LoVo (cell line): ENCODE measurements around the gene TEX38.
"Not testable (repeated sequence)": the region's sequence is repeated elsewhere in the genome, so short reads cannot be mapped to it uniquely, and the experiment has no call there.

ENCODE experiments used
- DNase-seq: peaks from one replicate; pipeline ENCODE4 v3.0.0-alpha.2; 2016; ENCODE audit warnings: low spot score

The TEX38 gene

DNA sequence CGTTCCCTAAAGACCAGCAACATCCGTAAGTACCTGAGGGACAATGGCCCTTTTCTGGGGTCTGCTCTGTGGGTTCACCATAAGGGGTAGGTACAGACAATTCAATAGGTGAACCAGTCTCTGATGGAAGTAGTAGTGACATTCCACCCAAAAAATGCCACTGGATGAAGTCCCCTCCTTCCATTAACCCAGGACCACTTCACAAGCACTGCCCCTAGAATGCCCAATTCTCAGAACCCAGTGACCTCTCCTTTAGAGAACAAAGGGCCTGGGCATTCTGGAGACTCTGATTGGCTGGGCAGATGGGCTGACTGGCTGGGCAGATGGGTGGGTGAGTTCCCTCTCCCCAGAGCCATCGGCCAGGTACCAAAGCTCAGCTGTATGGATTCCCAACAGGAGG is at the start of gene TEX38:
Gene TEX38, plus strand, starts transcription at position 301 of the 400 bp plus-strand sequence. Its CDS starts 81 bp downstream, at position 382.
- DNase-seq = no peak

DNA sequence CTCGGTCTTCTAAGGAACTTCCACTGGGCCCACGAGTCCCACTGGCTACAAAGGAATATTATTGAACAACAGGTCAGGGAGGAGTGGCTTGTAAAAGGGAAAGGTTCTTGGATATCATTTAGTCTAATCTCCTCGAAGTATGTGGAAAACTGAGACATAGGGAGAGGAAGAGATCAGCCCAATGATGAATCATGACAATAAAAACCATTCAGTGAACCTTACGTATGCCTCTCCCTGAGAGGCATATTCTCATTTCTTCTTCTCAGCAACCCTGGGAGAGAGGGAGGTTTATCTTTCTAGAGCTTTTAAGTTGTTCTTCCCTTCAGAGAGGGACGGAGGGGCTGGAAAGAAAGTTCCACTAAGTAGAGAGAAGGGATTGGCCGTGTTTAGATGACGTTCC is 49.7 kb upstream of the TEX38 start:
- peak; percentile 49 for DNase-seq

GRCh38 chr1:46622344-46622743 is 49.3 kb upstream of the TEX38 start:
- peak; percentile 35 for DNase-seq

DNA sequence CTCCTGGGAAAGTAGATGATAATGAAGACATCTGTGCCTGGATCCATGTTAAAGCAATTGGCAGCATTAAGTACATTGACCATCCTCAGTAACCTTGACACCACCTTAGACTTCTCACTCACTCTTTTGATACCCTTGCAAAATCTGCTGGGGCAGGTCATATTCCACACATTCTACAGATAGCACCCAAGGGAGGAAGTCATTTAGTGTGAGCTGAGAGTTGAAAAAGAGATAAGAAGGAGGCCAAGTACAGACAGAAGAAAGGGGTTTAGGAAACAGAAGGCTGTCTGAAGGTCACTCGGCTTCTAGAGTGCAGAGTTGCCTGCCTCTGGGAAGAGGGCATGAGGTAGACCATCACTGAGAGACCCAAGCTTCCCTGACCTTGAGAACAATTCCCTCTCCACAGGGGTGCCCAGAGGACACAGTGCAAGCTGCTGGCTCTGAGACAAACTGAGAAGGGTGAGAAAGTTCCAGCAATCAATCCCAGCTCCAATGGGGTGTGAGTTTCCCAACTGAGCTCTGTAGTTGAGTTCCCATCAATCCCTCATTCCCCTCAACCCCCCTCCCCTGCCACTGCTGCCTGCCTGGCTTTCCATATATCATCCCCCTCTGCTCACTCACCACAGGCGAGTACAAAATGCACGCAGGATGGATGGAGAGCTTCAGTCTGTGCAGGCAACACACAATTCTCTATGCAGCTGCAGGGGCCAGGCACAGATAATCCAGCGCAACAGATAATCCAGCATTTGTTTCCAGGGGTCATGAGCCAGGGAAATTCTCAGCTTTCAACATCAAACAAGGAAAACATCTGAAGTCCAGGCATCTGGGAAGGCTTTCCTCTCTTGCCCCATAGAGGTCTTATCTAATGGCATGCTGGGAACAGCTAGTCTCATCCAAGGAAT is 47.7 kb upstream of the TEX38 start:
- no peak for DNase-seq

GRCh38 chr1:46630719-46631118 is 40.9 kb upstream of the TEX38 start:
- no peak for DNase-seq

DNA sequence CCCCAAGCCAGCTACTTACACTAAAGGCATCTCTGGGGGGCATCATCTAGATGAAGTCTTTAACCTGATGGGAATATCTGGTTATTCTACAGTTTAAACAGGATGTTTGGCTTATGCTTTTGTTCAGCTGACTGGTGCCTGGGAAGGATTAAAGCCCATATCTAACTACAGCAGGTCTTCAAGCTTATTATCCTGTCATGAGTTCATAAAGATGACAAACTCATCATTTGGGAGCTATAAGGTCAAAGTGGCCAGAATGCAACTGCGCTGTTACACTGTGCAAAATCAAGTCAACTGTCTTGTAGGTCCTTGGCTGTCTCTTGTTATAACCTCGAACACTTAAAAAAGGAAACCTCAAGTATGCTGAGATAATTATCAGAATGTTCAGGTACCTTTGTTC is 36.4 kb upstream of the TEX38 start:
- DNase-seq = no peak

- DNase-seq = no peak
Measured at GRCh38 chr1:46637444-46638083, 34.1 kb upstream of the TEX38 start.

- peak; percentile 53 for DNase-seq
Measured at GRCh38 chr1:46638921-46639320, 32.7 kb upstream of the TEX38 start.

DNA sequence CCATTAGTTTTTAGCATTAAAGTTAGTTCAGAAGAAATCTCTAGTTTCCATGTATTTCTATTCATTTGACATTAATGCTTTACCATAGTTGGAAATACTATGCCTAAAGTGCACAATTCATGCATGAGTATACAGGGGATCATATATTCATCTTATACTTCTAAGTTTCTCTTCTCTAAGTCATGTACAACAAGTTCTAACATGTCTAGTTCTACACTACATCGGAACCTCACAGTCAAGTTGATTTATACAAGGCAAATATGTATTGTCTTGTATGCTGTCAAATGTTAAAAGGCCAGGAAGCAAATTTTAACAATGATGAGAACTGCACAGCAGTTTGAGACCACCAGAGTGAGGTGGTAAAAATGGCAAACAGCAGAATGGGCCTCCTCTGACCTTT is 32.1 kb upstream of the TEX38 start:
- DNase-seq = no peak

GRCh38 chr1:46642115-46642680 is 29.5 kb upstream of the TEX38 start:
- no peak for DNase-seq

DNA sequence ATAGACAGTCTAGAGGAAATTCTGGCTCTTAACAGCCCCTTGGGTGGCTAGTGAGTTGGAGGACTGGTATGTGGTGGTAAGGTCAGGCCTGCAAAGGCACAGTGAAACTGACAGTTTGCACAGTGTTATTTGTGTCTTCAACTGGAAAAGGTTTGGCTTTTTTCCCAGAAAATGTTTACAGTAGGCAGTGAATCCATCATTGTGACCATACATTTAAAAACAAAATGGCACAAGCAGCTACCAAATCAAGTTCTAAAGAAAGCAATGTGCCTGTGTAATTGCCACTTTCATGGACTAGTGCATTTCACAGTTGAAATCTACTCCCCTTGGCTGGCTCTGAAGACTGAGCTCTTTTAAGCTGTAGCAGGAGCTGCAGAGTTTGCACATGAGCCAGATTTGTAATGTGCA is 28.3 kb upstream of the TEX38 start:
- peak; percentile 49 for DNase-seq

GRCh38 chr1:46645815-46646214 is 25.8 kb upstream of the TEX38 start:
- no peak for DNase-seq

- no peak for DNase-seq
Measured at GRCh38 chr1:46646331-46646730, 25.3 kb upstream of the TEX38 start.

- DNase-seq = no peak
Measured at GRCh38 chr1:46646844-46647243, 24.8 kb upstream of the TEX38 start.

DNA sequence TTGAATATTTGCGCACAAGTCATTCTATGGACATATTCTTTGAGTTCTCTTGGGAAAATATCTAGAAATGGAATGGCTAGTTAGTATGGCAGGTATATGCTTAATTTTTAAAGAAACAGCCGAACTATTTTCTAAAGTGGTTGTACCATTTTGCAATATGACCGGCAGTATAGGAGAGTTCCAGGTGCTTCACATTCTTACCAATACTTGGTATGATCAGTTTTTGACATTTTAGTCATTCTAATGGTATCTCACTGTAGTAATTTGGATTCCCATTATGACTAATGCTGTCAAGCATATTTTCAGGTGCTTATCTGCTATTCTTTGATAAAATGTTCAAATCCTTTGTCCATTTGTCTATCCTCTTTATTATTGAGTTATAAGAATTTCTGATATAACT is 24.0 kb upstream of the TEX38 start:
- no peak for DNase-seq

- DNase-seq = no peak
Measured at GRCh38 chr1:46649764-46650163, 21.9 kb upstream of the TEX38 start.

- DNase-seq = no peak
Measured at GRCh38 chr1:46650491-46650890, 21.2 kb upstream of the TEX38 start.

GRCh38 chr1:46651152-46651551 is 20.5 kb upstream of the TEX38 start:
- DNase-seq = not testable (repeated sequence)

- DNase-seq = no peak
Measured at GRCh38 chr1:46652321-46653100, 19.1 kb upstream of the TEX38 start.

GRCh38 chr1:46653405-46653958 is 18.2 kb upstream of the TEX38 start:
- peak; percentile 25 for DNase-seq

GRCh38 chr1:46654012-46654411 is 17.6 kb upstream of the TEX38 start:
- DNase-seq = no peak

GRCh38 chr1:46654698-46655097 is 17.0 kb upstream of the TEX38 start:
- DNase-seq = not testable (repeated sequence)
